IMR-90 (cell line): ENCODE results near the gene NPDC1.

Experiments
- CEBPB ChIP-seq: IDR thresholded peaks from 2 replicates; pipeline ENCODE4 v1.6.1; 2012; ENCODE audit warnings: low read depth, low read length, improper control_type of control experiment
- MAFK ChIP-seq: IDR thresholded peaks from 2 replicates; pipeline ENCODE4 v1.6.1; 2012; ENCODE audit warnings: low read depth, low read length, improper control_type of control experiment
- MAZ ChIP-seq: IDR thresholded peaks from 2 replicates; pipeline ENCODE4 v1.6.1; 2012; ENCODE audit warnings: low read depth, mild to moderate bottlenecking, low read length, improper control_type of control experiment, moderate library complexity, borderline replicate concordance
- MXI1 ChIP-seq: IDR thresholded peaks from 2 replicates; pipeline ENCODE4 v1.6.1; 2012; ENCODE audit warnings: low read depth, mild to moderate bottlenecking, low read length, moderate library complexity, borderline replicate concordance
- POLR2A ChIP-seq: IDR thresholded peaks from 2 replicates; pipeline ENCODE4 v1.6.1; 2012; ENCODE audit warnings: mild to moderate bottlenecking, low read depth, low read length
- RAD21 ChIP-seq: IDR thresholded peaks from 2 replicates; pipeline ENCODE4 v1.6.1; 2012; ENCODE audit warnings: low read length, improper control_type of control experiment
- RCOR1 ChIP-seq: IDR thresholded peaks from 2 replicates; pipeline ENCODE4 v1.6.1; 2012; ENCODE audit warnings: mild to moderate bottlenecking, low read length, improper control_type of control experiment; ENCODE audit not compliant: insufficient replicate concordance
- RFX5 ChIP-seq: IDR thresholded peaks from 2 replicates; pipeline ENCODE4 v1.8.0; 2012; ENCODE audit warnings: low read depth, mild to moderate bottlenecking, low read length, moderate library complexity
- SMC3 ChIP-seq: fragments of 150-350 bp; IDR thresholded peaks from 2 replicates; pipeline ENCODE4 v1.6.1; 2016; ENCODE audit warnings: low read depth, mild to moderate bottlenecking, antibody characterized with exemption, low read length, moderate library complexity
- USF2 ChIP-seq: fragments of 150-350 bp; IDR thresholded peaks from 2 replicates; pipeline ENCODE4 v1.6.1; 2017; ENCODE audit warnings: mild to moderate bottlenecking, antibody characterized with exemption, low read length, low read depth
- TF ChIP-seq, protein P1 (sequence below): conservative IDR thresholded peaks from 2 replicates; pipeline ENCODE4 v1.5.1; 2012; ENCODE audit warnings: mild to moderate bottlenecking, low read depth, low read length, improper control_type of control experiment

- TF ChIP-seq, protein P1, sequence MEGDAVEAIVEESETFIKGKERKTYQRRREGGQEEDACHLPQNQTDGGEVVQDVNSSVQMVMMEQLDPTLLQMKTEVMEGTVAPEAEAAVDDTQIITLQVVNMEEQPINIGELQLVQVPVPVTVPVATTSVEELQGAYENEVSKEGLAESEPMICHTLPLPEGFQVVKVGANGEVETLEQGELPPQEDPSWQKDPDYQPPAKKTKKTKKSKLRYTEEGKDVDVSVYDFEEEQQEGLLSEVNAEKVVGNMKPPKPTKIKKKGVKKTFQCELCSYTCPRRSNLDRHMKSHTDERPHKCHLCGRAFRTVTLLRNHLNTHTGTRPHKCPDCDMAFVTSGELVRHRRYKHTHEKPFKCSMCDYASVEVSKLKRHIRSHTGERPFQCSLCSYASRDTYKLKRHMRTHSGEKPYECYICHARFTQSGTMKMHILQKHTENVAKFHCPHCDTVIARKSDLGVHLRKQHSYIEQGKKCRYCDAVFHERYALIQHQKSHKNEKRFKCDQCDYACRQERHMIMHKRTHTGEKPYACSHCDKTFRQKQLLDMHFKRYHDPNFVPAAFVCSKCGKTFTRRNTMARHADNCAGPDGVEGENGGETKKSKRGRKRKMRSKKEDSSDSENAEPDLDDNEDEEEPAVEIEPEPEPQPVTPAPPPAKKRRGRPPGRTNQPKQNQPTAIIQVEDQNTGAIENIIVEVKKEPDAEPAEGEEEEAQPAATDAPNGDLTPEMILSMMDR: no peak
- TF ChIP-seq RFX5 (no peak), POLR2A (no peak), USF2 (no peak), MAZ (no peak), RAD21 (no peak), CEBPB (no peak), MAFK (no peak), RCOR1 (no peak), SMC3 (no peak), MXI1 (no peak)
These were observed 40.0 kb upstream of the NPDC1 start for GRCh38 chr9:137085920-137086530.
